Testis (tissue), 5 donors: ENCODE measurements around the gene API5. TPM values are rescaled to one million over a fixed set of nuclear protein-coding genes. Genes with fewer than 3 reads are reported as not detected.

Experiments used
- DNase-seq: peaks from one replicate; pipeline ENCODE4 v3.0.0-alpha.2; 2019
- H3K27ac ChIP-seq, 2 donors: fragments of 200-600 bp; sonication (generic); one replicate each; pipeline ENCODE4 v1.5.1; 2019
- H3K27me3 ChIP-seq: fragments of 200-600 bp; sonication (generic); one replicate; pipeline ENCODE4 v1.5.1; 2019
- H3K36me3 ChIP-seq: fragments of 200-600 bp; sonication (generic); one replicate; pipeline ENCODE4 v1.5.1; 2017; ENCODE audit warnings: low read depth; ENCODE audit errors: missing control alignments
- H3K4me1 ChIP-seq: fragments of 200-600 bp; sonication (generic); one replicate; pipeline ENCODE4 v1.5.1; 2019
- H3K4me3 ChIP-seq, 2 donors: fragments of 200-600 bp; sonication (generic); one replicate each; pipeline ENCODE4 v1.5.1; 2017 to 2019
- H3K9me3 ChIP-seq: fragments of 200-600 bp; sonication (generic); one replicate; pipeline ENCODE4 v1.5.1; 2017
- CTCF ChIP-seq, 3 experiments: fragments of 450-650 bp in 2 of 3; fragments of 200-600 bp in 1 of 3; sonication (generic) in 1 of 3; IDR thresholded peaks; one replicate each; pipeline ENCODE4 v1.5.1; 2016 to 2019; ENCODE audit warnings: antibody characterized with exemption in 3 of 3, mild to moderate bottlenecking in 2 of 3, moderate library complexity in 1 of 3
- POLR2A ChIP-seq: fragments of 450-650 bp; IDR thresholded peaks from one replicate; pipeline ENCODE4 v1.6.1; 2017; ENCODE audit warnings: antibody characterized with exemption, mild to moderate bottlenecking, moderate library complexity
- WGBS, 2 donors: methylation state at CpG; one replicate each; pipeline ENCODE4 v1.1.5; 2018; 5-methylcytosine and 5-hydroxymethylcytosine counted together
- intact Hi-C: fragments of 100-400 bp; cut with DNase I; formaldehyde crosslinking; loops from one replicate; pipeline ENCODE4 v1.15.1; 2023; ENCODE audit warnings: low total_unique reads
- long read RNA-seq, 2 donors: transcript quantifications; one replicate each; lab custom pipeline, GENCODE V29; 2026
- polyA plus RNA-seq: library from polyadenylated mRNA; stranded (reverse); fragments of 350-450 nt; fragmentation: Illumina TruSeq; extraction: RNeasy Lipid Tissue Mini Kit (QIAGEN cat#74804); gene quantifications from one replicate; pipeline ENCODE4 v1.2.3, GENCODE V29; 2014; ENCODE audit warnings: low read depth, low replicate concordance; ENCODE audit not compliant: insufficient read depth
- total RNA-seq, 2 donors: library from RNA; depleted of rRNA; stranded (reverse); fragments of >200 nt; gene quantifications; one replicate each; pipeline ENCODE4 v1.2.3, GENCODE V29; 2016

Gene API5
- total RNA-seq (10 to 100 TPM; 73.6 to 74.9 TPM), polyA plus RNA-seq (51.4 TPM)
- long read RNA-seq, donor 1, transcript API5-210 (13 exons, 1,760 nt): major isoform, 8 of 23 reads
- long read RNA-seq, donor 1, transcript API5-208 (14 exons, 1,868 nt): major isoform, 8 of 23 reads
- long read RNA-seq, donor 1, transcript API5-201 (14 exons, 3,714 nt): minor isoform, 6 of 23 reads
- long read RNA-seq, donor 1, partial matches to known transcripts: 0 of 23 reads
- long read RNA-seq, donor 1, other reads (novel, unspliced or antisense): 0 of 23 reads
- long read RNA-seq, donor 2, transcript API5-208 (14 exons, 1,868 nt): major isoform, 6 of 19 reads
- long read RNA-seq, donor 2, partial matches to known transcripts: 5 of 19 reads
- long read RNA-seq, donor 2, other reads (novel, unspliced or antisense): 0 of 19 reads

- Histone ChIP-seq H3K9me3 (no peaks in the 10 kb centered on the region), H3K36me3 (no peaks in the 10 kb centered on the region), H3K27me3 (no peaks in the 10 kb centered on the region), H3K27ac (peak within 1 kb of the TSS; percentile 62 to 74), H3K4me1 (peaks cover 11% of the 10 kb centered on the region), H3K4me3 (peak within 1 kb of the TSS; percentile 79 to 90)
- TF ChIP-seq CTCF (IDR thresholded peaks at IDR 0.05) (peak; percentile 67 to 76 (median 75)), POLR2A (no peak)
- peak; percentile 96 for DNase-seq
- intact Hi-C loops: no loop called here
- 0 to 1% methylated on average over 15 to 58 of the region's 60 CpGs for WGBS, 2 donors
These were observed at the start of gene API5 for GRCh38 chr11:43311791-43312607. API5 (plus strand) TSS chr11:43311996; CDS start chr11:43312128, 132 bp downstream.

- WGBS, 2 donors: 37 to 42% methylated on average over 10 of the region's 10 CpGs
- Histone ChIP-seq H3K9me3 (no peaks in the 10 kb centered on the region), H3K27me3 (no peaks in the 10 kb centered on the region), H3K4me1 (peaks cover 5% of the 10 kb centered on the region), H3K4me3 (no peak overlapping the region), H3K36me3 (no peaks in the 10 kb centered on the region), H3K27ac (no peak overlapping the region)
- peak; percentile 31 for DNase-seq
- no peak for TF ChIP-seq CTCF (IDR thresholded peaks at IDR 0.05)
- TF ChIP-seq POLR2A: no peak
- intact Hi-C loops: no loop called here
These were observed 43.8 kb upstream of the API5 start for GRCh38 chr11:43267856-43268580.

GRCh38 chr11:43268786-43269185 lies 43.0 kb upstream of the API5 start:
- H3K27ac ChIP-seq: no peak overlapping the region
- intact Hi-C loops: no loop called here
- TF ChIP-seq POLR2A (no peak), CTCF (IDR thresholded peaks at IDR 0.05) (no peak)
- H3K4me3 ChIP-seq: no peak overlapping the region
- H3K4me1 ChIP-seq: peaks cover 5% of the 10 kb centered on the region
- H3K36me3 ChIP-seq: no peaks in the 10 kb centered on the region
- WGBS, 2 donors: 30 to 43% methylated on average over 2 of the region's 2 CpGs
- H3K27me3 ChIP-seq: no peaks in the 10 kb centered on the region
- no peaks in the 10 kb centered on the region for H3K9me3 ChIP-seq
- no peak for DNase-seq

- DNase-seq: peak; percentile 17
- Histone ChIP-seq H3K36me3 (no peaks in the 10 kb centered on the region), H3K27me3 (no peaks in the 10 kb centered on the region), H3K4me1 (peaks cover 5% of the 10 kb centered on the region), H3K9me3 (no peaks in the 10 kb centered on the region), H3K4me3 (no peak overlapping the region), H3K27ac (no peak overlapping the region)
- intact Hi-C loops: no loop called here
- 28 to 35% methylated on average over 15 of the region's 15 CpGs for WGBS, 2 donors
- TF ChIP-seq POLR2A (no peak), CTCF (IDR thresholded peaks at IDR 0.05) (no peak)
These were observed 42.4 kb upstream of the API5 start for GRCh38 chr11:43269254-43269918.
